Endodermal cell (in vitro differentiated cells): ENCODE data around the gene FGFR4. TPM values are rescaled to one million over a fixed set of nuclear protein-coding genes. Genes with fewer than 3 reads are reported as not detected.

Experiments used
- DNase-seq: peaks from one replicate; pipeline ENCODE4 v3.0.0-alpha.2; 2017
- H3K27ac ChIP-seq: 2 replicates; pipeline ENCODE4 v1.5.1; 2013; ENCODE audit warnings: mild to moderate bottlenecking, low read depth, low read length, moderate library complexity
- H3K27me3 ChIP-seq: 2 replicates; pipeline ENCODE4 v1.6.1; 2013; ENCODE audit warnings: mild to moderate bottlenecking, low read length, moderate library complexity; ENCODE audit not compliant: insufficient read depth, control insufficient read depth, poor library complexity, severe bottlenecking
- H3K36me3 ChIP-seq: 2 replicates; pipeline ENCODE4 v1.7.0; 2013; ENCODE audit warnings: mild to moderate bottlenecking, low read length, moderate library complexity; ENCODE audit not compliant: control insufficient read depth, insufficient read depth
- H3K4me1 ChIP-seq: one replicate; pipeline ENCODE4 v1.7.0; 2013; ENCODE audit warnings: low read length; ENCODE audit not compliant: control insufficient read depth, insufficient read depth
- H3K4me3 ChIP-seq: 2 replicates; pipeline ENCODE4 v1.5.1; 2013; ENCODE audit warnings: mild to moderate bottlenecking, low read length, moderate library complexity
- H3K9ac ChIP-seq: 2 replicates; pipeline ENCODE4 v1.6.1; 2013; ENCODE audit warnings: mild to moderate bottlenecking, low read length, moderate library complexity; ENCODE audit not compliant: poor library complexity, severe bottlenecking; ENCODE audit errors: extremely low read depth
- H3K9me3 ChIP-seq: 2 replicates; pipeline ENCODE4 v1.6.1; 2013; ENCODE audit warnings: mild to moderate bottlenecking, low read length, moderate library complexity; ENCODE audit not compliant: control insufficient read depth
- H3K27ac Mint-ChIP-seq: 2 replicates; pipeline ENCODE4 v1.8.0; 2020; ENCODE audit warnings: mixed read lengths
- H3K27me3 Mint-ChIP-seq: 2 replicates; pipeline ENCODE4 v1.8.0; 2021; ENCODE audit warnings: mild to moderate bottlenecking, mixed read lengths; ENCODE audit not compliant: insufficient read depth
- H3K36me3 Mint-ChIP-seq: 2 replicates; pipeline ENCODE4 v1.8.0; 2020; ENCODE audit warnings: low read depth, mixed read lengths
- H3K4me1 Mint-ChIP-seq: 2 replicates; pipeline ENCODE4 v1.8.0; 2020; ENCODE audit warnings: mixed read lengths
- H3K4me3 Mint-ChIP-seq: 2 replicates; pipeline ENCODE4 v1.8.0; 2020; ENCODE audit warnings: mild to moderate bottlenecking, moderate library complexity, mixed read lengths
- H3K9me3 Mint-ChIP-seq: 2 replicates; pipeline ENCODE4 v1.8.0; 2020; ENCODE audit warnings: mild to moderate bottlenecking, mixed read lengths
- CTCF ChIP-seq: fragments of 200-600 bp; sonication (generic); conservative IDR thresholded peaks from 2 replicates; pipeline ENCODE4 v1.5.0; 2021; ENCODE audit warnings: antibody characterized with exemption, mild to moderate bottlenecking
- WGBS, 2 experiments: methylation state at CpG; one replicate each; pipeline versions ENCODE4 v1.1.5 to v1.1.7; 2013; ENCODE audit warnings: missing lambda C conversion rate in 2 of 2, mixed read lengths in 1 of 2; ENCODE audit not compliant: insufficient coverage in 1 of 2, insufficient read length in 1 of 2; 5-methylcytosine and 5-hydroxymethylcytosine counted together
- total RNA-seq, 2 donors: library from RNA; stranded (reverse); fragmentation: NEBNext Ultra II Directional in 1 of 2; extraction: Animal tissue kit (Norgen Biotek cat#: 25700) in 1 of 2; gene quantifications; 2 replicates in 1 of 2; 3 replicates in 1 of 2; pipeline ENCODE4 v1.2.1, GENCODE V29; 2021

FGFR4 gene
- total RNA-seq, 2 donors from 2014 or later: 123 to 131 TPM

DNA sequence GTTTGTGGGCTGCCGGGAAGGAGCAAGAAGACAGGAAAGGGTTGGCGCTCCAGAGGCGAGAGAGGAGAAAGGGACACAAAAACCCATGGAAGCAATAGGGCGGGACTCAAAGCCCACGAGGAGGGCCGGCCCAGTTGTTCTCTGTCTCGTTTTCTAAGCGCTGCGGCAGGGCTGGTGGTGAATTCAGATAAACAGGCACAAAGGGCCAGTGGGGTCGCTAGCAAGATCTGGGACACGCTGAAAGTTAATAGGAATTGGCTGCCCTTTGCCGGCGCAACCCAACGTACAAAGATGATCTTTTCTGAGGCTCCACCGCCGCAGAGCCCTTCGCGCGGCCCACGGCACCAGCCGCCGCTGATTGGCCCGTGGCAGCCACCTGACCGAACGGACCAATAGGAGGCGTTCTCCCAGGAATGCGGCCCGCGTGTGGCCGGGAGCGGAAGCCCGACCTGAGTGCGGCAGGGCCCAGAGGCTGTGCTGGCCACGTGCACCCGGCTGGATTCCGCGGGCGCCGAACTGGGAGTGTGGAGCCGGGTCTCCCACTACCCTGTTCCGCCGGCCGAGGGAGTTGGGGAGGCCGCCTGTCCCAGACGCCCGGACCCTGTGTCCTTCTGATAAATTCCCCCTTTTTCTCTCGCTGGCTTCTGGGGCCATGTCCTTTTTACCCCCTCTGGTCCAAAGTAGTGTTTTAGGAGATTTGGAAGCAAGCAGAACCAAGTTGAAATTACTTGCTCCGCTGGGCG lies 30.1 kb downstream of the FGFR4 start:
- Mint-ChIP-seq H3K27me3 (peaks cover 9% of the 10 kb centered on the region), H3K4me1 (peaks cover 5% of the 10 kb centered on the region), H3K36me3 (no peaks in the 10 kb centered on the region), H3K9me3 (peaks cover 4% of the 10 kb centered on the region), H3K4me3 (no peak overlapping the region), H3K27ac (peak overlapping the region; percentile 12)
- H3K9me3 ChIP-seq: no peaks in the 10 kb centered on the region
- no peak overlapping the region for H3K4me3 ChIP-seq
- 85 to 93% methylated on average over 40 to 49 of the region's 49 CpGs for WGBS, 2 experiments
- H3K9ac ChIP-seq: no peak overlapping the region
- H3K27me3 ChIP-seq: no peaks in the 10 kb centered on the region
- no peak overlapping the region for H3K27ac ChIP-seq
- peak; percentile 94 for DNase-seq
- no peak for TF ChIP-seq CTCF
- no peaks in the 10 kb centered on the region for H3K4me1 ChIP-seq
- no peaks in the 10 kb centered on the region for H3K36me3 ChIP-seq

DNA sequence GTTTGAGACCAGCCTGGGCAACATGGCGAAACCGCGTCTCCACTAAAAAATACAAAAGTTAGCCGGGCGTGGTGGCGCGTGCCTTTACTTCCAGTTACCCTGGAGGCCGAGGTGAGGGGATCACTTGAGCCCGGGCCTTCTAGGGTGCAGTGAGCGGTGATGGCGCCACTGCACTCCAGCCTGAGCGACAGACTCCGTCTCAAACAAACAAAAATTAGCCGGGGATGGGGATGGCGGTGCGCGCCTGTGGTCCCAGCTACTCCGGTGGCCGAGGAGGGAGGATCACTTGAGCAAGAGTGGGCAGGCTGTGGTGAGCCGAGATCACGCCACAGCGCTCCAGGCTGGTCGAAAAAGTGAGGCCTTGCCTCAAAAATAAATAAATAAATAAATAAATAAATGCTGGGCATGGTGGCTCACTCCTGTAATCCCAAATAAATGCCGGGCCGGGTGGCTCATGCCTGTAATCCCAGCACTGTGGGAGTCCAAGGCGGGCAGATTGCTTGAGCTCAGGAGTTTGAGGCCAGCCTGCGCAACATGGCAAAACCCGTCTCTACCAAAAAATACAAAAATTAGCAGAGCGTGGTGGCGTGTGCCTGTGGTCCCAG lies 30.8 kb downstream of the FGFR4 start:
- Histone ChIP-seq H3K9me3 (no peaks in the 10 kb centered on the region), H3K9ac (no peak overlapping the region), H3K4me3 (no peak overlapping the region), H3K36me3 (no peaks in the 10 kb centered on the region), H3K4me1 (no peaks in the 10 kb centered on the region), H3K27me3 (no peaks in the 10 kb centered on the region), H3K27ac (no peak overlapping the region)
- Mint-ChIP-seq H3K4me3 (no peak overlapping the region), H3K9me3 (peaks cover 4% of the 10 kb centered on the region), H3K27me3 (peaks cover 9% of the 10 kb centered on the region), H3K27ac (no peak overlapping the region), H3K36me3 (no peaks in the 10 kb centered on the region), H3K4me1 (peaks cover 5% of the 10 kb centered on the region)
- 97 to 98% methylated on average over 26 to 29 of the region's 30 CpGs for WGBS, 2 experiments
- no peak for DNase-seq
- TF ChIP-seq CTCF: no peak

DNA sequence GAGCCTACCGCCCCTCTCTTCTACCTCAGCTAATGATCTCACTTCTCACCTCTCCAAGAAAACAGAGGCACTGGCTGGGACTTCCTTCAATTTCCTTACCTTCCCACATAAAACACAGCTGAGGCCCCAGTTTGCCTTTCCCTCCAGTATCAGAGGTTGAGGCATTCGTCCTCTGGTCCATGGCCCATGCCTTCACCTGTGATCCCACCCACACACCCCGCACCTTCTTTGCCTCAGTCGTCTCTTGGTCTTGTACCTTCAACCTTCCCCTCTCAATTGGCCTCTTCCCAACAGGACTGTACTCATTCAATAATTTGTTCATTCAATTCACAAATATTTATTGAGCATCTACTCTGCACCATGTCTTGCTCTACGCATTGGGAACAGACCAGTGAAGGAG lies 35.9 kb downstream of the FGFR4 start:
- no peak overlapping the region for H3K27ac ChIP-seq
- no peaks in the 10 kb centered on the region for H3K4me1 ChIP-seq
- no peak overlapping the region for H3K4me3 Mint-ChIP-seq
- no peaks in the 10 kb centered on the region for H3K9me3 Mint-ChIP-seq
- no peak overlapping the region for H3K9ac ChIP-seq
- H3K36me3 ChIP-seq: no peaks in the 10 kb centered on the region
- H3K27me3 Mint-ChIP-seq: no peaks in the 10 kb centered on the region
- H3K4me3 ChIP-seq: no peak overlapping the region
- no peak overlapping the region for H3K27ac Mint-ChIP-seq
- H3K4me1 Mint-ChIP-seq: peaks cover 2% of the 10 kb centered on the region
- no peak for DNase-seq
- no peaks in the 10 kb centered on the region for H3K9me3 ChIP-seq
- no peak for TF ChIP-seq CTCF
- H3K27me3 ChIP-seq: no peaks in the 10 kb centered on the region
- WGBS, 2 experiments: 92 to 96% methylated on average over 5 of the region's 5 CpGs
- no peaks in the 10 kb centered on the region for H3K36me3 Mint-ChIP-seq
